Measurements from ENCODE around the gene EGFL8. TPM values are rescaled to one million over a fixed set of nuclear protein-coding genes. Genes with fewer than 3 reads are reported as not detected.
"Not testable (repeated sequence)": the region's sequence is repeated elsewhere in the genome, so short reads cannot be mapped to it uniquely, and the experiment has no call there.

Gene EGFL8
- total and polyA plus RNA-seq, 2 donors = 17.6 to 22.8 TPM

DNA sequence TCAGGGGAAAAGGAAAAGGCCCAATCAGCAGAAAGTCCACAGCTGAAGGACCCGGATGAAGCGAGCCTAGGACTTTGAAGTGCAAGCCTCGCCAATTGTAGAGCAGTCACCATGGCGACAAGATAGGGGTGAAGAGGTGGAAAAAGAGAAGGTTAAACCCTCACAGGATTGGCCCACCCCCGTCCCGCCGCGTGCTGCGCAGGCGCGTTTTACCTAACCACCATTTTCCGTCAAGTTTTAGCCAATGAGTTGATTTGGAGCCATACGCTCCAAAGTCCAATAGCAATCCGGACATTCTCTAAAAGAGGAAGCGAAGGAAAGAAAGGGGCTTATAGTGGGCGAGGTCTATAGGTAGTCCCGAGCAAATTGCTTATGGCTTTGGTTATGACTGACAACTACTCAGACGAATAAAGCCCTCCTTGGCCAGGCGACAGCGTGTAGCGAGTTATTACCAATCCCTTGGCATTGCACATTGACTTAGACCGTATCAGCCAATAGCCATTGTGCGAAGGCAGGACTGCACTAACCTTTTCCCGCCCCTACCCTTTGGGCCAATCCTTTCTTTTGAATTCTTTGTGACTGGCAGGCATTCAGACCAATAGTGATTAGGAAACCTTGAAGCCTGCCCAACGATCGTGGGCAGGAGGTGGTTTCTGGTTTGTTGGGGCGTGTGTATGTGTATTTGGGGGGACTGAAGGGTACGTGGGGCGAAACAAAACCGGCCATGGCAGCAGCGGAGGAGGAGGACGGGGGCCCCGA, 13.6 kb downstream of the EGFL8 start, which contains the start of gene RNF5:
Gene RNF5, plus strand, starts transcription at position 618 of the 759 bp plus-strand sequence. Its CDS starts 107 bp downstream, at position 725.
- WGBS = under 1% methylated on average over 33 of the region's 33 CpGs
- peak; percentile 100 for DNase-seq (ENCODE audit: extremely low spot score)
- H3K4me1 ChIP-seq (ENCODE audit: insufficient read depth) = peaks cover 3% of the 10 kb centered on the region
- peak within 1 kb of the TSS; percentile 95 for H3K27ac ChIP-seq (ENCODE audit: low read depth)
- H3K4me3 ChIP-seq (ENCODE audit: low read depth, low read length) = peak within 1 kb of the TSS; percentile 59
- H3K36me3 ChIP-seq (ENCODE audit: insufficient read depth) = no peaks in the 10 kb centered on the region

- Histone ChIP-seq H3K4me1 (ENCODE audit: insufficient read depth) (peaks cover 3% of the 10 kb centered on the region), H3K4me3 (ENCODE audit: low read depth, low read length) (peak overlapping the region; percentile 59), H3K36me3 (ENCODE audit: insufficient read depth) (no peaks in the 10 kb centered on the region), H3K27ac (ENCODE audit: low read depth) (peak overlapping the region; percentile 76)
- WGBS = 3% methylated on average over 24 of the region's 24 CpGs
- DNase-seq (ENCODE audit: extremely low spot score) = no peak
These were observed 14.4 kb downstream of the EGFL8 start for GRCh38 chr6:32178547-32179440.

- H3K4me1 ChIP-seq (ENCODE audit: insufficient read depth) = peaks cover 3% of the 10 kb centered on the region
- H3K4me3 ChIP-seq (ENCODE audit: low read depth, low read length) = no peak overlapping the region
- 80% methylated on average over 10 of the region's 10 CpGs for WGBS
These were observed 15.5 kb downstream of the EGFL8 start for GRCh38 chr6:32179766-32180405.

GRCh38 chr6:32181148-32181702, 16.8 kb downstream of the EGFL8 start:
- Histone ChIP-seq H3K36me3 (ENCODE audit: insufficient read depth) (no peaks in the 10 kb centered on the region), H3K4me1 (ENCODE audit: insufficient read depth) (no peaks in the 10 kb centered on the region), H3K27ac (ENCODE audit: low read depth) (no peak overlapping the region), H3K4me3 (ENCODE audit: low read depth, low read length) (no peak overlapping the region)
- no peak for DNase-seq (ENCODE audit: extremely low spot score)
- whole genome bisulfite sequencing = 88% methylated on average over 15 of the region's 15 CpGs

More at GRCh38 chr6:32179766-32180405, 15.5 kb downstream of the EGFL8 start:
- H3K36me3 ChIP-seq (ENCODE audit: insufficient read depth) = no peaks in the 10 kb centered on the region
- no peak overlapping the region for H3K27ac ChIP-seq (ENCODE audit: low read depth)
- no peak for DNase-seq (ENCODE audit: extremely low spot score)

DNA sequence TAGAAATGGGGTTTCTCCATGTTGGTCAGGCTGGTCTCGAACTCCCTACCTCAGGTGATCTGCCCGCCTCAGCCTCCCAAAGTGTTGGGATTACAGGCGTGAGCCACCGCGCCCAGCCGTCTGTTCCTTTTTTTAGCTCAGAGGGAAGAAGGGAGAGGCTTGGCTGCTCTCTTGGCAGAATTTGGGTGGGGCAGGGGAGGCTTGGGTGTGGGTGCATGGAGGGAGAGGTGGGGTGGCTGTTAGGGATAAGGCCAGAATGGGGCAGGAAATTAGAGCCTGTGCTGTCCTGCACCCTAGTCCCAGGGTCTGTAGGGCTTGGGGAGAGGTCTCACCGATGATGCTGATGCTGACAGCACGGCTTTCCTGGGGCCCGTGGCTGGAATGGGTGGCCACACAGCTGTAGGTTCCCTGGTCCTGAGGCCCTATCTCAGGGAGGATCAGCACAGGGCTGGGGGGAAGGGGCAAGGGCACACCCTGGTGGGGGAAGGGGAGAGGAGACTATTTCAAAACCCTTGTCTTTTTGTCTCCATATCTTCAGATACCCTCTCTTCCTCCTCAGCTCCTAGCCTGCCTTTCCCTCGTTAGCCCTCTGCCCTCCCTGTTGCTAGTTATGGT, 17.6 kb downstream of the EGFL8 start:
- Histone ChIP-seq H3K27ac (ENCODE audit: low read depth) (no peak overlapping the region), H3K4me1 (ENCODE audit: insufficient read depth) (no peaks in the 10 kb centered on the region), H3K4me3 (ENCODE audit: low read depth, low read length) (no peak overlapping the region), H3K36me3 (ENCODE audit: insufficient read depth) (no peaks in the 10 kb centered on the region)
- no peak for DNase-seq (ENCODE audit: extremely low spot score)
- 83% methylated on average over 10 of the region's 10 CpGs for WGBS

DNA sequence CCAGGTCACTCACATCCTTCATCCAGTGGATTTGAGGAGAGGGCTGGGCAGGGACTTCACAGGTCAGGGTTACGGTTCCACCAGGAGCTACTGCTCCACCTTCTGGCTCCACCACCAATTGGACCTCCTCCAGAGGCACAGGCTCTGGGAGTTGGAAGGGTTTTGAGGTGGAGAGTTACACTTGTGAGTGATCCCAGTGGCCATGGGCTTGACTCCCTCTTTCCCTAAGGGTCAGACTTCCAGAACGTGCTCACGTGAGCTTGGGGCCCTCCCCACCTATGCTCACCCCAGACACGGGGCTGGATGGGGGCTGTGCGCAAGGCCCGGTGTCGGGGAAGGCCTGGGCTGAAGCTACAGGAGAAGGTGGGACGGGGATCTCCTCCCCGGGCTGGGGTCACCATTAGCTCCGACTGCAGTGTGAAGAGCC, 18.2 kb downstream of the EGFL8 start:
- WGBS = 86% methylated on average over 10 of the region's 10 CpGs
- no peaks in the 10 kb centered on the region for H3K4me1 ChIP-seq (ENCODE audit: insufficient read depth)
- no peaks in the 10 kb centered on the region for H3K36me3 ChIP-seq (ENCODE audit: insufficient read depth)
- no peak for DNase-seq (ENCODE audit: extremely low spot score)
- H3K27ac ChIP-seq (ENCODE audit: low read depth) = no peak overlapping the region
- H3K4me3 ChIP-seq (ENCODE audit: low read depth, low read length) = no peak overlapping the region

DNA sequence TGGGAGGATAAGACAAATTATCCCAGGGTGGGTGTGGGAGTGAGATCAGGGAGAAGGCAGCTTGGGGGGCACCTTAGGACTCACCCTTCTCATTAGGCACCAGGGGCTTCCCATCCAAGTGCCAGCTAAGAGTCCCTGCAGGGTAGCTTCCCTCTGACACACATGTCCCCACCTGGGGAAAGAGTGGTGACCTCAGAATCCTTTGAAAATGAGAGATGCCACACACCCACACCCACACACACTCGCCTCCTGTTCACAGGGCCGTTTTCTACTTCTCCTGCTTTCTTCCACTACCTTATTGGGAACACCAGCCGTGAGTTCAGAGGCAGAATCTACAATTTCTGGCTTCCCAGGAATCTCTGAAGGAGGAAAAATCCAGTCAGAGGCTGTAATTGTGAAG, 18.6 kb downstream of the EGFL8 start:
- H3K4me3 ChIP-seq (ENCODE audit: low read depth, low read length) = no peak overlapping the region
- no peaks in the 10 kb centered on the region for H3K4me1 ChIP-seq (ENCODE audit: insufficient read depth)
- DNase-seq (ENCODE audit: extremely low spot score) = no peak
- H3K36me3 ChIP-seq (ENCODE audit: insufficient read depth) = no peaks in the 10 kb centered on the region
- H3K27ac ChIP-seq (ENCODE audit: low read depth) = no peak overlapping the region
- WGBS = 86% methylated on average over 3 of the region's 3 CpGs

DNA sequence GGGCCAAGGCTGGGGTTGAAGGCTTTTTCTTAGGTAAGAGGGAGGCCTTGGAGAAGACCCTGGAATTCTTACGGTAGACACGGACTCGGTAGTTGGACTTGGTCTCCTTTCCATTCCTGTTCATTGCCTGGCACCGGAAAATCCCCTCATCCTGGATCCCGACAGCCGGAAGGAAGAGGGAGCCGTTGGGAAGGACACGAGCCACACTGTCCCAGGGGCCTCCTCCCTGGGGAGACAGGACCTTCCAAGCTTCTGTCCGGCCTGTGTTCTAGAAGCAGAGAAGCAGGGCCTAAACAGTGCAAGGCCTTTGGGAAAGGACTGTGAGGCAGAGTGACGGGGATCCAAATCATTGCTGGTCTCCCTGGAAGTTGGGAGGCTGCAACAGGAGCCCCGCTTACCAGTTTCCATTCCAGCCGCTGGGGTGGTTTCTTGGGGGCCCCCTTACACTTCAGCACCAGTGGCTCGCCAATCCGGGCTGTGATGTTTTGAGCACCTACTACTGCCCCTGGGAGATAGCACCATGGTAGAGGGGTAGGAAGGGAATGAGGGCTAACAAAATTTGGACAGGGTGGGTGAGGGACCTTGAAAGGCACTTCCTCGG, 19.2 kb downstream of the EGFL8 start:
- Histone ChIP-seq H3K4me3 (ENCODE audit: low read depth, low read length) (no peak overlapping the region), H3K27ac (ENCODE audit: low read depth) (no peak overlapping the region), H3K36me3 (ENCODE audit: insufficient read depth) (no peaks in the 10 kb centered on the region), H3K4me1 (ENCODE audit: insufficient read depth) (no peaks in the 10 kb centered on the region)
- WGBS = 82% methylated on average over 15 of the region's 15 CpGs
- DNase-seq (ENCODE audit: extremely low spot score) = no peak

DNA sequence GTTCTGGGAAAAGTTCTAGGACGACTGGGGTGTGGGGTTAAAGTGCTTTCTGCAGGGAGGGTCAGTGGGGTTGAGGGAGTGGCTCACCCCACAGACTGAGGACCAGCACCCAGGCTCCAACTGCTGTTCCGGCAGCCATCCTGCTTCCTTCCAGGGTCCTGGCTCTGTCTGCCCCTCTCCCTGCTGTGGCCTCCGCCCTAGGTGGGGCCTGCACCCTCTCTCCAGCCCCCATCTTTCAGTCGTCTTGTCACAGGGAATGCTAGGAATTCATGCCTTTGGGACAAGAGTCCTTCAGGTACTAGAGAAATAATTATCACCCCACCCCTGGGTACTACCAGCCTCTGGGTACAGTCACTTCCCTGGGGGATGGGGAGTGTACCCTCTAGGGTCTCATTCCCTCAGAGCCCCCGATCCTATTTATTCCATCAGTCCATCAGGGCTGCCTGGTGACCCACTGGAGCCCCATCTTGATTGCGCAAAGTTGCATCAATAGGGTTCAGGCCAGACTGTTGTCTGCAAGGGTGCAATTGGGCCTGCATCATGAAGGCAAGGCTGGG, 19.8 kb downstream of the EGFL8 start, which contains the start of gene AGER:
Gene AGER, minus strand, starts transcription at position 170 of the 557 bp plus-strand sequence. Its CDS starts 31 bp downstream, at position 139.
- H3K4me1 ChIP-seq (ENCODE audit: insufficient read depth) = no peaks in the 10 kb centered on the region
- H3K4me3 ChIP-seq (ENCODE audit: low read depth, low read length) = no peak within 1 kb of the TSS
- H3K27ac ChIP-seq (ENCODE audit: low read depth) = no peak within 1 kb of the TSS
- DNase-seq (ENCODE audit: extremely low spot score) = no peak
- WGBS = 69% methylated on average over 6 of the region's 6 CpGs
- no peaks in the 10 kb centered on the region for H3K36me3 ChIP-seq (ENCODE audit: insufficient read depth)

DNA sequence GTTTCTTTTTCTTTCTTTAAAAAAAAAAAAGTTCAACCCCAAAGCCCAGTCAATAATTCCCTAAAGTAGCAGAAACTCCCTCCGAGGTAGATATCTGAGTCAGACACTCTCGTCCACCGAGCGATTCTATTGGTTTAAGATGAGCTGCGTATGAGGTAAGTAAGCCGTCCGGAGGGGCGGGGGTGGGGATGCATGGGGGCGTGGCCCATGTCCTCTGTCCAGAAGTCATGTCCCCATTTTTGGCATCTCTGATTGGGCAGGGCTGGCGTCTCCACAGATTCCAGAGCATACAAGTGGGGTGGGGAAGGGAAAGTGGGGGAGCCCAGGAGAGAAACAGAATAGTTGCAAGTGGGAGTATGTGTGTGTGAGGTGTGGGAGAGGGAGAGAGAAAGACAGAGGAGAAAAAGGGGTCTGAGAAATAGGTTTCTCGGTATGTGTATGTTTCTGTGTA, 21.3 kb downstream of the EGFL8 start:
- not testable (repeated sequence) for H3K36me3 ChIP-seq (ENCODE audit: insufficient read depth); DNase-seq (ENCODE audit: extremely low spot score); H3K4me1 ChIP-seq (ENCODE audit: insufficient read depth); H3K4me3 ChIP-seq (ENCODE audit: low read depth, low read length); H3K27ac ChIP-seq (ENCODE audit: low read depth)
- WGBS = 17% methylated on average over 11 of the region's 11 CpGs

GRCh38 chr6:32186151-32186840, 21.9 kb downstream of the EGFL8 start:
- not testable (repeated sequence) for H3K27ac ChIP-seq (ENCODE audit: low read depth); H3K4me3 ChIP-seq (ENCODE audit: low read depth, low read length); DNase-seq (ENCODE audit: extremely low spot score); H3K36me3 ChIP-seq (ENCODE audit: insufficient read depth); H3K4me1 ChIP-seq (ENCODE audit: insufficient read depth)
- 60% methylated on average over 10 of the region's 10 CpGs for WGBS
